A549 (cell line): ENCODE data around the gene CFAP298. TPM values are rescaled to one million over a fixed set of nuclear protein-coding genes. Genes with fewer than 3 reads are reported as not detected.
A peak's percentile ranks its signal among the peaks of the same experiment; 100 is the strongest.

Source experiments
- ATAC-seq, 2 experiments: fragments of 200-7000 bp in 1 of 2; fragments of >200 bp in 1 of 2; cut with Nextera tagmentation in 1 of 2; cut with Tn5 transposase in 1 of 2; 3 replicates each; pipeline versions ENCODE4 v1.8.0 to v1.9.1; 2018 to 2020; ENCODE audit warnings: mild to moderate bottlenecking in 1 of 2, moderate library complexity in 1 of 2
- CTCF ChIA-PET: fragments of 300-600 bp; sonication (Branson Sonifier 250); formaldehyde crosslinking; extraction: SDS; loops from one replicate; lab custom pipeline; 2021; ENCODE audit warnings: antibody characterized with exemption, inconsistent platforms; lab: Yijun Ruan, JAX
- POLR2A ChIA-PET: fragments of 350-600 bp; formaldehyde crosslinking; extraction: SDS; loops from one replicate; lab custom pipeline; 2021; ENCODE audit warnings: antibody characterized with exemption, inconsistent platforms; lab: Yijun Ruan, JAX
- DNase-seq, 2 experiments: peaks; one replicate each; pipeline versions ENCODE4 v3.0.0 to v3.0.0-alpha.2; 2011 to 2016; ENCODE audit warnings: low read depth in 1 of 2, low spot score in 1 of 2
- FAIRE-seq: peaks from 2 replicates; lab custom pipeline; 2011; peaks lifted over from hg19 to GRCh38; lab: Jason Lieb, UNC
- H3K27ac ChIP-seq, 2 experiments: fragments of >200 bp; sonication (Bioruptor Twin); formaldehyde crosslinking; 3 replicates each; pipeline ENCODE4 v1.5.1; 2016 to 2017
- H3K4me1 ChIP-seq: fragments of >200 bp; sonication (Bioruptor Twin); formaldehyde crosslinking; 3 replicates; pipeline ENCODE4 v1.6.1; 2016
- H3K4me2 ChIP-seq: fragments of >200 bp; sonication (Bioruptor Twin); formaldehyde crosslinking; 3 replicates; pipeline ENCODE4 v1.6.1; 2016
- H3K4me3 ChIP-seq: fragments of >200 bp; sonication (Bioruptor Twin); formaldehyde crosslinking; 3 replicates; pipeline ENCODE4 v1.5.1; 2016
- H3K9me3 ChIP-seq: fragments of >200 bp; sonication (Bioruptor Twin); formaldehyde crosslinking; 3 replicates; pipeline ENCODE4 v1.6.1; 2016
- CHD2 ChIP-seq: fragments of 150-350 bp; IDR thresholded peaks from 2 replicates; pipeline ENCODE4 v1.6.1; 2014; ENCODE audit warnings: low read length; ENCODE audit not compliant: partially characterized antibody
- EHMT2 ChIP-seq: fragments of 200-600 bp; sonication (generic); IDR thresholded peaks from 2 replicates; pipeline ENCODE4 v1.6.1; 2016; ENCODE audit warnings: antibody characterized with exemption, low read depth, mild to moderate bottlenecking, moderate library complexity
- FOSL2 ChIP-seq, 2 experiments: fragments of 450-650 bp in 1 of 2; fragments of >200 bp in 1 of 2; sonication (Bioruptor Twin) in 1 of 2; formaldehyde crosslinking; IDR thresholded peaks; 2 replicates each; pipeline versions ENCODE4 v1.5.0 to v1.6.1; 2016 to 2020; ENCODE audit warnings: mild to moderate bottlenecking in 1 of 2, moderate library complexity in 1 of 2
- HOXA7 ChIP-seq: fragments of 250-450 bp; sonication (Bioruptor Pico); IDR thresholded peaks from 2 replicates; pipeline ENCODE4 v1.5.0; 2020; ENCODE audit warnings: mild to moderate bottlenecking, moderate library complexity
- HOXB13 ChIP-seq: fragments of 250-450 bp; sonication (Bioruptor Pico); IDR thresholded peaks from 2 replicates; pipeline ENCODE4 v1.5.0; 2020; ENCODE audit warnings: low read depth, mild to moderate bottlenecking, moderate library complexity
- HOXB5 ChIP-seq: fragments of 250-450 bp; sonication (Bioruptor Pico); IDR thresholded peaks from 2 replicates; pipeline ENCODE4 v1.5.0; 2020; ENCODE audit warnings: mild to moderate bottlenecking, moderate library complexity
- JUN ChIP-seq, 2 experiments: fragments of >200 bp; sonication (Bioruptor Twin); formaldehyde crosslinking; IDR thresholded peaks; 2 replicates in 1 of 2; 3 replicates in 1 of 2; pipeline ENCODE4 v1.6.1; 2016 to 2017
- JUNB ChIP-seq: fragments of >200 bp; sonication (Bioruptor Twin); formaldehyde crosslinking; IDR thresholded peaks from 2 replicates; pipeline ENCODE4 v1.6.1; 2016
- NFE2L2 ChIP-seq: fragments of 150-350 bp; conservative IDR thresholded peaks from 2 replicates; pipeline ENCODE4 v1.6.1; 2014; ENCODE audit warnings: low read length
- NPAS2 ChIP-seq: fragments of 250-450 bp; sonication (Bioruptor Pico); IDR thresholded peaks from 2 replicates; pipeline ENCODE4 v1.8.0; 2022; ENCODE audit warnings: mild to moderate bottlenecking, moderate library complexity, borderline replicate concordance
- NR3C1 ChIP-seq: fragments of >200 bp; sonication (Bioruptor Twin); formaldehyde crosslinking; IDR thresholded peaks from 3 replicates; pipeline ENCODE4 v1.6.1; 2017
- RARB ChIP-seq: fragments of 250-450 bp; sonication (Bioruptor Pico); IDR thresholded peaks from 2 replicates; pipeline ENCODE4 v1.8.0; 2021; ENCODE audit warnings: mild to moderate bottlenecking, moderate library complexity
- TFCP2L1 ChIP-seq: fragments of 250-450 bp; sonication (Bioruptor Pico); IDR thresholded peaks from 2 replicates; pipeline ENCODE4 v1.5.0; 2021; ENCODE audit warnings: mild to moderate bottlenecking
- ZC3H11A ChIP-seq: fragments of 450-650 bp; IDR thresholded peaks from 2 replicates; pipeline ENCODE4 v1.6.1; 2014; ENCODE audit warnings: antibody characterized with exemption, mild to moderate bottlenecking
- ZSCAN20 ChIP-seq: fragments of 250-450 bp; sonication (Bioruptor Pico); IDR thresholded peaks from 2 replicates; pipeline ENCODE4 v1.8.0; 2022; ENCODE audit warnings: mild to moderate bottlenecking, moderate library complexity
- WGBS: methylation state at CpG from one replicate; pipeline ENCODE4 v1.1.6; 2017; ENCODE audit errors: missing lambda C conversion rate; 5-methylcytosine and 5-hydroxymethylcytosine counted together
- polyA plus RNA-seq, 4 experiments: library from polyadenylated mRNA; depleted of rRNA in 3 of 4; stranded (reverse); fragments of >200 nt; fragmentation: RNase III in 1 of 4; extraction: RNeasy Plus Mini Kit Qiagen cat#74134 plus additional on column Dnase treatment in 1 of 4; gene quantifications; 2 replicates in 3 of 4; 3 replicates in 1 of 4; pipeline ENCODE4 v1.2.3, GENCODE V29; 2011 to 2017
- TF ChIP-seq, protein P1 (sequence below): IDR thresholded peaks from 2 replicates; pipeline ENCODE4 v1.6.1; 2012
- TF ChIP-seq, protein P2 (sequence below): fragments of 450-650 bp; IDR thresholded peaks from 2 replicates; pipeline ENCODE4 v1.6.1; 2014; ENCODE audit warnings: antibody characterized with exemption
- TF ChIP-seq, protein P3 (sequence below): fragments of 250-450 bp; sonication (Bioruptor Pico); IDR thresholded peaks from 2 replicates; pipeline ENCODE4 v1.5.0; 2020; ENCODE audit warnings: low read depth, mild to moderate bottlenecking, moderate library complexity
- TF ChIP-seq, protein P4 (sequence below): fragments of >200 bp; sonication (Bioruptor Twin); formaldehyde crosslinking; IDR thresholded peaks from 2 replicates; pipeline ENCODE4 v1.6.1; 2016
- TF ChIP-seq, protein P5 (sequence below): IDR thresholded peaks from 2 replicates; pipeline ENCODE4 v1.6.1; 2012

The CFAP298 gene
- polyA plus RNA-seq, 2 of the 4 experiments (the other 2 are of a cell fraction): 35.6 to 42.3 TPM

DNA sequence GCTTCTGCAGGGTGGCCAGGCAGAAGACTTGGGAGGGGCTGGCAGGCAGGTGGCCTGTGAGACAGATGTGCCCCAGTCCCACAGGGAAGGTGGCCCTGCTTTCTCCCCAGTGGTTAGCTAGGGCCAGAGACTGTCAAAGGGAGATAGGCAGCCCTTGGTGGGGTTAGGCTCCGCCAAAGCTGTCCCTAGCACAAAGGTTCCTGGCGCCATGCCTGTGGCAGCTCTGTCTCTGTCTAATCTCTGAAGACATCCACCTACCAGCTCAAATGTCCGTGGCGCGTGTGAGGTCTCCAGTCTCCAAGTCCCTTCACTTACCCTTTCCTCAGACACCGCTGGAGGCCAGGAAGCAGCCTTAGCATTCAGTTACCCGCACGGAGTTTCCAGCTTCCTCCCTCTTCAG is 44.6 kb downstream of the CFAP298 start:
- DNase-seq: no peak
- no peak for FAIRE-seq
- CTCF ChIA-PET: interaction anchor here (0.8 to 1.0 kb wide), 2 partner anchors 154 to 165 kb away, joined by 3 to 4 read pairs; no protein-coding TSS in a partner anchor
- no peak overlapping the region for H3K4me3 ChIP-seq
- TF ChIP-seq HOXB13 (CRISPR knock-in tag) (no peak), HOXA7 (no peak), TFCP2L1 (CRISPR knock-in tag) (no peak), ZSCAN20 (CRISPR knock-in tag) (no peak), NFE2L2 (no peak), RARB (CRISPR knock-in tag) (no peak)
- TF ChIP-seq, protein P1, sequence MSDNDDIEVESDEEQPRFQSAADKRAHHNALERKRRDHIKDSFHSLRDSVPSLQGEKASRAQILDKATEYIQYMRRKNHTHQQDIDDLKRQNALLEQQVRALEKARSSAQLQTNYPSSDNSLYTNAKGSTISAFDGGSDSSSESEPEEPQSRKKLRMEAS: no peak
- H3K27ac ChIP-seq: no peak overlapping the region
- 0 out of 3 replicates have a peak, but pooled peaks cover 8% of the 10 kb centered on the region for H3K4me1 ChIP-seq
- ATAC-seq: no peak
- POLR2A ChIA-PET: no interaction called here
- whole genome bisulfite sequencing: 91% methylated on average over 8 of the region's 8 CpGs
- no peak overlapping the region for H3K4me2 ChIP-seq
- H3K9me3 ChIP-seq: peaks cover 14% of the 10 kb centered on the region; the same call in 2 of the 3 replicates

DNA sequence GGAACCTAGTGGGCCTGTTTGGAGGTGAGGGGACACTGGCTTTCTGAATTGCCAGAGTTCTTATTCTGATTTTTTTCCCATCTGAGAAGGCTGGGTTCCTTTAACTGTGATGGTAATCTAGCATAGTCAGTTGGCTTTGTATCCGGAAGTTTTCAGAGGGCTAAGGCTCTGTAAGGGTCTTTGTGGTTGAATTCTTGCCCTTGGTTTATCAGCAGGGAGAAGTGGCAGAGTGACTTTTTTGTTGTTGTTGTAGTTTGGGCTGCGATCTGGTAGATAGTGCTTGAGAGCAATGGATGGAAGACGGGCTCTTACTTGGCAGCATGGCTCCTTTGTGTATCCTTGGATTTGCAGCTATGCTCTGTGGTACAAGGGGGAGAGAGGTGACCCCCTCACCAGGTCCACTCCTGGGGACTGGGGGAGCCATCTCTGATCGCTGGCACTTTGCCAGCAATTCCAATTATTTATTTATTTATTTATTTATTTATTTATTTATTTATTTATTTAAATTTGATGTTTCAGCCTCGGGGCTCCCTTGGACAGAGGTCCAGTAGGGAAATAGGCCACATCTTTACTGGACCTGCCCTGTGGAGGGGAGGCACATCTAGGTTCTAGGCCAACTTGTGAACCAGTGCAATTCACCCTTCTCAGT is 45.3 kb downstream of the CFAP298 start:
- FAIRE-seq: no peak
- 0 out of 3 replicates have a peak, but pooled peaks cover 8% of the 10 kb centered on the region for H3K4me1 ChIP-seq
- POLR2A ChIA-PET: no interaction called here
- DNase-seq: no peak
- ATAC-seq: no peak
- no peak overlapping the region for H3K4me2 ChIP-seq
- H3K27ac ChIP-seq: no peak overlapping the region
- peaks cover 14% of the 10 kb centered on the region; the same call in 2 of the 3 replicates for H3K9me3 ChIP-seq
- TF ChIP-seq, protein P2, sequence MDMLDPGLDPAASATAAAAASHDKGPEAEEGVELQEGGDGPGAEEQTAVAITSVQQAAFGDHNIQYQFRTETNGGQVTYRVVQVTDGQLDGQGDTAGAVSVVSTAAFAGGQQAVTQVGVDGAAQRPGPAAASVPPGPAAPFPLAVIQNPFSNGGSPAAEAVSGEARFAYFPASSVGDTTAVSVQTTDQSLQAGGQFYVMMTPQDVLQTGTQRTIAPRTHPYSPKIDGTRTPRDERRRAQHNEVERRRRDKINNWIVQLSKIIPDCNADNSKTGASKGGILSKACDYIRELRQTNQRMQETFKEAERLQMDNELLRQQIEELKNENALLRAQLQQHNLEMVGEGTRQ: no peak
- peak; percentile 73 for TF ChIP-seq ZC3H11A
- TF ChIP-seq, protein P1: no peak
- TF ChIP-seq NR3C1: no peak
- CTCF ChIA-PET: interaction anchor here (1.2 kb wide), 1 partner anchor 153 kb away, joined by 4 read pairs; no protein-coding TSS in a partner anchor
- H3K4me3 ChIP-seq: no peak overlapping the region
- 68% methylated on average over 5 of the region's 5 CpGs for WGBS

DNA sequence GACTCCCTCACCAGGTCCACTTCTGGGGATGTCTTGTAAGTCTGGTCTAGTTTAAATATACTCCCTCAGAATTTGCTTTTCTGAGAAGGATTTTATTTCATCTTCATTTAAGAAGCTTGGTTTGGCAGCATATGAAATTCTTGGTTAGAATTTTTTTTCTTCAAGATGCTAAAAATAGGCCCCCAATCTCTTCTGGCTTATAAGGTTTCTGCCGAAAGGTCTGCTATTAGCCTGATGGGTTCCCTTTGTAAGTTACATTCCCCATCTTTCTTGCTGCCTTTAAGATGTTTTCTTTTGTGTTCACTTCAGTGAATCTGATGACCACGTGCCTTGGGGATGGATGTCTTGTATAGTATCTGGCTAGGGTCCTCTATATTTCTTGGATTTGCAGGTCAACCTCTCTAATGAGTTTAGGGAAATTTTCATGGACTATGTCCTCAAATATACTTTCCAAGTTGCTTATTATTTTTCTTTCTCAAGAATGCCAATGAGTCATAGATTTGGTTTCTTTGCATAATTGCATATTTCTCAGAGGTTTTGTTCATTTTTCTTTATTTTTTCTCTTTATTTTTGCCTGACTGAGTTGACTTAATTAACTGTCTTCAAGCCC is 46.2 kb downstream of the CFAP298 start:
- H3K4me2 ChIP-seq: no peak overlapping the region
- H3K9me3 ChIP-seq: peaks cover 14% of the 10 kb centered on the region; the same call in 2 of the 3 replicates
- 75% methylated on average over 2 of the region's 2 CpGs for WGBS
- DNase-seq (no peak), FAIRE-seq (no peak), ATAC-seq (no peak)
- no peak overlapping the region for H3K27ac ChIP-seq
- 0 out of 3 replicates have a peak, but pooled peaks cover 8% of the 10 kb centered on the region for H3K4me1 ChIP-seq
- POLR2A ChIA-PET: no interaction called here
- no peak overlapping the region for H3K4me3 ChIP-seq
- TF ChIP-seq CHD2 (no peak), HOXA7 (no peak), JUN (IDR thresholded peaks at IDR 0.05) (no peak), FOSL2 (IDR thresholded peaks at IDR 0.05) (no peak), FOSL2 (CRISPR knock-in tag; IDR thresholded peaks at IDR 0.05) (no peak), HOXB5 (CRISPR knock-in tag) (no peak), NPAS2 (CRISPR knock-in tag) (no peak), JUNB (no peak), TFCP2L1 (CRISPR knock-in tag) (no peak), EHMT2 (no peak)
- TF ChIP-seq, protein P1: no peak
- TF ChIP-seq, protein P3, sequence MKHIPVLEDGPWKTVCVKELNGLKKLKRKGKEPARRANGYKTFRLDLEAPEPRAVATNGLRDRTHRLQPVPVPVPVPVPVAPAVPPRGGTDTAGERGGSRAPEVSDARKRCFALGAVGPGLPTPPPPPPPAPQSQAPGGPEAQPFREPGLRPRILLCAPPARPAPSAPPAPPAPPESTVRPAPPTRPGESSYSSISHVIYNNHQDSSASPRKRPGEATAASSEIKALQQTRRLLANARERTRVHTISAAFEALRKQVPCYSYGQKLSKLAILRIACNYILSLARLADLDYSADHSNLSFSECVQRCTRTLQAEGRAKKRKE: no peak
- TF ChIP-seq, protein P4, sequence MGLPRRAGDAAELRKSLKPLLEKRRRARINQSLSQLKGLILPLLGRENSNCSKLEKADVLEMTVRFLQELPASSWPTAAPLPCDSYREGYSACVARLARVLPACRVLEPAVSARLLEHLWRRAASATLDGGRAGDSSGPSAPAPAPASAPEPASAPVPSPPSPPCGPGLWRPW: no peak
- TF ChIP-seq, protein P5, sequence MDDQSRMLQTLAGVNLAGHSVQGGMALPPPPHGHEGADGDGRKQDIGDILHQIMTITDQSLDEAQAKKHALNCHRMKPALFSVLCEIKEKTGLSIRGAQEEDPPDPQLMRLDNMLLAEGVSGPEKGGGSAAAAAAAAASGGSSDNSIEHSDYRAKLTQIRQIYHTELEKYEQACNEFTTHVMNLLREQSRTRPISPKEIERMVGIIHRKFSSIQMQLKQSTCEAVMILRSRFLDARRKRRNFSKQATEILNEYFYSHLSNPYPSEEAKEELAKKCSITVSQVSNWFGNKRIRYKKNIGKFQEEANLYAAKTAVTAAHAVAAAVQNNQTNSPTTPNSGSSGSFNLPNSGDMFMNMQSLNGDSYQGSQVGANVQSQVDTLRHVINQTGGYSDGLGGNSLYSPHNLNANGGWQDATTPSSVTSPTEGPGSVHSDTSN: no peak
- TF ChIP-seq, all 56 proteins: peak for 0
- CTCF ChIA-PET: interaction anchor here (1.2 kb wide), 1 partner anchor 152 kb away, joined by 4 read pairs; no protein-coding TSS in a partner anchor
